Measurements from ENCODE around the gene COLEC11. TPM values are rescaled to one million over a fixed set of nuclear protein-coding genes. Genes with fewer than 3 reads are reported as not detected.

The COLEC11 gene
- polyA plus RNA-seq, 2 of the 4 experiments (the other 2 are of a cell fraction) = 0.30 to 0.97 TPM

DNA sequence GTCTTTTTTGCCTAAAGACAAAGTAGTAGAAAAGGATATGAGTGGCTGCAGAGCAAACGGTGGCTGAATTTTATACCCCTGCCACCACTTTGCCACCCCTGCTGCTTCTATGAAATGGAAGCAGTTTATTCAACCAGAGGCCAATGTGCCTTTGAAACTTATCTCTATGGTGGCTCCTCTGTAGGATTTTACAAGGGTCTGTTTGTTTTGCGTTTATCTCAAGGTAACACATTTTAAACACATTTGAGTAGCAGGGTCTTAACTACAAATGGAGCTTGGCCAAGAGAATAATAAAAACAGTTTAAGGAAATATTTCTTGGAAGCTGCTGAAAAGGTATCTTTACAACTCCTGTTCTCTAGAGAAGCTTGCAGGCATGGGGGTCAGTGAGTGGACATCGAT, 69.2 kb downstream of the COLEC11 start:
- 24% methylated on average over 3 of the region's 3 CpGs for WGBS (ENCODE audit: missing lambda C conversion rate)
- no peaks in the 10 kb centered on the region for H3K9me3 ChIP-seq
- DNase-seq (ENCODE audit: low read depth in 1 of 2, low spot score in 1 of 2) = no peak
- no peak overlapping the region for H3K4me2 ChIP-seq
- ATAC-seq = no peak
- CTCF ChIA-PET = interaction anchor here (1.6 kb wide), 1 partner anchor 13 kb away, joined by 6 read pairs; no protein-coding TSS in a partner anchor
- no peak overlapping the region for H3K4me3 ChIP-seq
- no peak overlapping the region for H3K27ac ChIP-seq
- peaks cover 8% of the 10 kb centered on the region; the same call in 2 of the 3 replicates for H3K4me1 ChIP-seq
- no peak for TF ChIP-seq KDM1A (IDR thresholded peaks at IDR 0.05; ENCODE audit: low read depth)
- no peak for TF ChIP-seq ZFP36 (IDR thresholded peaks at IDR 0.05; ENCODE audit: borderline replicate concordance, partially characterized antibody)
- no peak for TF ChIP-seq TP53 (CRISPR knock-in tag; IDR thresholded peaks at IDR 0.05)
- no peak for TF ChIP-seq FOXS1 (CRISPR knock-in tag; IDR thresholded peaks at IDR 0.05)
- TF ChIP-seq, protein P1, sequence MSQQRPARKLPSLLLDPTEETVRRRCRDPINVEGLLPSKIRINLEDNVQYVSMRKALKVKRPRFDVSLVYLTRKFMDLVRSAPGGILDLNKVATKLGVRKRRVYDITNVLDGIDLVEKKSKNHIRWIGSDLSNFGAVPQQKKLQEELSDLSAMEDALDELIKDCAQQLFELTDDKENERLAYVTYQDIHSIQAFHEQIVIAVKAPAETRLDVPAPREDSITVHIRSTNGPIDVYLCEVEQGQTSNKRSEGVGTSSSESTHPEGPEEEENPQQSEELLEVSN (IDR thresholded peaks at IDR 0.05; ENCODE audit: borderline replicate concordance, low read depth) = no peak
- no peak for FAIRE-seq
- POLR2A ChIA-PET = no interaction called here

DNA sequence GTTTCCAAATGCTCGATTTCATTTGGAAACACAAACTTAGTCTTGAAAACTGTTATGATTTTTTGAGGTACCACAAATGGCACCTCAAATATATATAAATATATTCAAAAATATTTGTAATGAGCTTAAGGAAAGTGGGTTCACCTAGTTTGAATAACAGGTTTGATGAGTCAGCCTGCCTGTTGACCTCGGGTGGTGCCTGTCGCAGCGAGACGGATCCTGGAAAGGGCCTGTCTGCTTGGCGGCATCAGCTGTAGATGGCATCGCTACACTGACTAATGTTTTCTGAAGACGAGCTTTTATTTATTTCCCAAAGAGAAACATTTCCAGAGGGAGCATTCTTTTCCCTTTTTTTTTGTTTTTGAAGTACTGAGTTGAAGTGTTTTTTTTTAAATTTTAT, 70.0 kb downstream of the COLEC11 start:
- CTCF ChIA-PET = interaction anchor here (1.6 kb wide), 1 partner anchor 14 kb away, joined by 6 read pairs; no protein-coding TSS in a partner anchor
- ATAC-seq = no peak

DNA sequence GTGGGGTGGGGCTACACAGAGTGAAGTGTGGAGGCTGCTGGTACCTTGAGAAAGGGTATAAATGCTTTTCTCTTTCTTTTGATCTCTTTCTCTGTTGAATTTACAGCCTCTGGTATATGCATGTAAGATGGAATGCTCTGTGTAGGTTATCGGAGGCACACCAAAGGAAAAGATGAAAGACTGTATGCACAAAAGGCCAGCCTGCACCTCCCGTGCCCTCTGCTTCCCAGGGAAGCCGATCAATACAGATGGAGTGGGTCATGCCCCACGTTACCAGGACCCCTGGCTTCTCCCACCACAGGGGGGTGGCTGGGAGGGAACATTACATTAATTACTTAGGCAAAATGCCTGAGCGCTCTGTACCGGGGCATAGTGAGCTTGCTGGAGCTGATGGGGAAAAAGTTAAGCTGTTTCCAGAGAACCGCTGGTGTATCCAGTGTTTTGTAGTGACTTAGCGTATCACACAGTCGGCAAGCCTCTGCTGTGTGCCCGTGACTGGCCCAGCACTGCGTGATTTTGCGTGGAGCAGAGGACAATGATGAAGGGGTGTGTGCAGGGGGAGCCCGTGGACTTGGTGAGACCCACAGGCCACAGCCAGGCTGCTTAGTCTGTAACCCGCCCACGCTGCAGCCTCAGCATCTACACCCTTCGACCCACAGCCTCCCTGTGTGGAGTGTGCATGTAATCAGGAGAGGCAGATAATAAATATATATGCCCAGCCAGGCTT, 71.1 kb downstream of the COLEC11 start:
- CTCF ChIA-PET = interaction anchor here (1.4 to 2.7 kb wide), 3 partner anchors 8 to 26 kb away, joined by 5 to 11 read pairs (median 6); no protein-coding TSS in a partner anchor
- FAIRE-seq = no peak
- POLR2A ChIA-PET = no interaction called here
- no peak overlapping the region for H3K4me3 ChIP-seq
- H3K4me1 ChIP-seq = no peaks in the 10 kb centered on the region; the same call in 2 of the 3 replicates
- no peak overlapping the region for H3K27ac ChIP-seq
- WGBS (ENCODE audit: missing lambda C conversion rate) = 62% methylated on average over 16 of the region's 16 CpGs
- ATAC-seq = no peak
- no peak overlapping the region for H3K4me2 ChIP-seq
- DNase-seq (ENCODE audit: low read depth in 1 of 2, low spot score in 1 of 2) = no peak
- H3K9me3 ChIP-seq = no peaks in the 10 kb centered on the region
- no peak for TF ChIP-seq CEBPB (IDR thresholded peaks at IDR 0.05)
- TF ChIP-seq BHLHE40 (IDR thresholded peaks at IDR 0.05; ENCODE audit: low read depth, low read length) = no peak
- TF ChIP-seq ZNF302 (CRISPR knock-in tag; IDR thresholded peaks at IDR 0.05) = no peak
- TF ChIP-seq HOXB13 (CRISPR knock-in tag; IDR thresholded peaks at IDR 0.05; ENCODE audit: low read depth) = no peak
- TF ChIP-seq, protein P2, sequence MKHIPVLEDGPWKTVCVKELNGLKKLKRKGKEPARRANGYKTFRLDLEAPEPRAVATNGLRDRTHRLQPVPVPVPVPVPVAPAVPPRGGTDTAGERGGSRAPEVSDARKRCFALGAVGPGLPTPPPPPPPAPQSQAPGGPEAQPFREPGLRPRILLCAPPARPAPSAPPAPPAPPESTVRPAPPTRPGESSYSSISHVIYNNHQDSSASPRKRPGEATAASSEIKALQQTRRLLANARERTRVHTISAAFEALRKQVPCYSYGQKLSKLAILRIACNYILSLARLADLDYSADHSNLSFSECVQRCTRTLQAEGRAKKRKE (CRISPR knock-in tag; IDR thresholded peaks at IDR 0.05; ENCODE audit: low read depth) = no peak
- no peak for TF ChIP-seq FOXS1 (CRISPR knock-in tag; IDR thresholded peaks at IDR 0.05)
- TF ChIP-seq, protein P3, sequence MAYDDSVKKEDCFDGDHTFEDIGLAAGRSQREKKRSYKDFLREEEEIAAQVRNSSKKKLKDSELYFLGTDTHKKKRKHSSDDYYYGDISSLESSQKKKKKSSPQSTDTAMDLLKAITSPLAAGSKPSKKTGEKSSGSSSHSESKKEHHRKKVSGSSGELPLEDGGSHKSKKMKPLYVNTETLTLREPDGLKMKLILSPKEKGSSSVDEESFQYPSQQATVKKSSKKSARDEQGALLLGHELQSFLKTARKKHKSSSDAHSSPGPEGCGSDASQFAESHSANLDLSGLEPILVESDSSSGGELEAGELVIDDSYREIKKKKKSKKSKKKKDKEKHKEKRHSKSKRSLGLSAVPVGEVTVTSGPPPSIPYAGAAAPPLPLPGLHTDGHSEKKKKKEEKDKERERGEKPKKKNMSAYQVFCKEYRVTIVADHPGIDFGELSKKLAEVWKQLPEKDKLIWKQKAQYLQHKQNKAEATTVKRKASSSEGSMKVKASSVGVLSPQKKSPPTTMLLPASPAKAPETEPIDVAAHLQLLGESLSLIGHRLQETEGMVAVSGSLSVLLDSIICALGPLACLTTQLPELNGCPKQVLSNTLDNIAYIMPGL (CRISPR knock-in tag; IDR thresholded peaks at IDR 0.05; ENCODE audit: borderline replicate concordance) = no peak
- no peak for TF ChIP-seq SMC3 (IDR thresholded peaks at IDR 0.05)
- TF ChIP-seq NR3C1 (IDR thresholded peaks at IDR 0.05) = no peak
- no peak for TF ChIP-seq POLR2A (IDR thresholded peaks at IDR 0.05; ENCODE audit: low read length)
- no peak for TF ChIP-seq POLR2AphosphoS2 (conservative IDR thresholded peaks at IDR 0.05; ENCODE audit: low read length)
- TF ChIP-seq MAFK (IDR thresholded peaks at IDR 0.05; ENCODE audit: partially characterized antibody) = no peak
- TF ChIP-seq, protein P4, sequence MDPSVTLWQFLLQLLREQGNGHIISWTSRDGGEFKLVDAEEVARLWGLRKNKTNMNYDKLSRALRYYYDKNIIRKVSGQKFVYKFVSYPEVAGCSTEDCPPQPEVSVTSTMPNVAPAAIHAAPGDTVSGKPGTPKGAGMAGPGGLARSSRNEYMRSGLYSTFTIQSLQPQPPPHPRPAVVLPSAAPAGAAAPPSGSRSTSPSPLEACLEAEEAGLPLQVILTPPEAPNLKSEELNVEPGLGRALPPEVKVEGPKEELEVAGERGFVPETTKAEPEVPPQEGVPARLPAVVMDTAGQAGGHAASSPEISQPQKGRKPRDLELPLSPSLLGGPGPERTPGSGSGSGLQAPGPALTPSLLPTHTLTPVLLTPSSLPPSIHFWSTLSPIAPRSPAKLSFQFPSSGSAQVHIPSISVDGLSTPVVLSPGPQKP (IDR thresholded peaks at IDR 0.05; ENCODE audit: low read depth, low read length) = no peak
- TF ChIP-seq NFE2L2 (conservative IDR thresholded peaks at IDR 0.05; ENCODE audit: low read length) = no peak
- TF ChIP-seq RCOR1 (IDR thresholded peaks at IDR 0.05; ENCODE audit: low read depth, low read length) = no peak
- no peak for TF ChIP-seq HOXA7 (CRISPR knock-in tag; IDR thresholded peaks at IDR 0.05)
- no peak for TF ChIP-seq ESRRA (IDR thresholded peaks at IDR 0.05; ENCODE audit: borderline replicate concordance, low read length)

More for the DNA sequence above, 70.0 kb downstream of the COLEC11 start:
- Histone ChIP-seq H3K27ac (no peak overlapping the region), H3K4me1 (peaks cover 8% of the 10 kb centered on the region; the same call in 2 of the 3 replicates), H3K9me3 (no peaks in the 10 kb centered on the region), H3K4me3 (no peak overlapping the region), H3K4me2 (no peak overlapping the region)
- WGBS (ENCODE audit: missing lambda C conversion rate) = 60% methylated on average over 8 of the region's 8 CpGs
- DNase-seq (ENCODE audit: low read depth in 1 of 2, low spot score in 1 of 2) = no peak
- no peak for FAIRE-seq
- POLR2A ChIA-PET = no interaction called here
- no peak for TF ChIP-seq HEYL (CRISPR knock-in tag; IDR thresholded peaks at IDR 0.05)
- TF ChIP-seq, protein P5, sequence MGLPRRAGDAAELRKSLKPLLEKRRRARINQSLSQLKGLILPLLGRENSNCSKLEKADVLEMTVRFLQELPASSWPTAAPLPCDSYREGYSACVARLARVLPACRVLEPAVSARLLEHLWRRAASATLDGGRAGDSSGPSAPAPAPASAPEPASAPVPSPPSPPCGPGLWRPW (IDR thresholded peaks at IDR 0.05) = no peak
- no peak for TF ChIP-seq MAZ (IDR thresholded peaks at IDR 0.05; ENCODE audit: borderline replicate concordance, low read depth, low read length)
- TF ChIP-seq EHF (CRISPR knock-in tag; IDR thresholded peaks at IDR 0.05) = no peak
- TF ChIP-seq CBX2 (IDR thresholded peaks at IDR 0.05; ENCODE audit: borderline replicate concordance, low read depth) = no peak
- no peak for TF ChIP-seq KDM5A (IDR thresholded peaks at IDR 0.05)
- TF ChIP-seq MYC (IDR thresholded peaks at IDR 0.05; ENCODE audit: borderline replicate concordance, low read length) = no peak
- TF ChIP-seq ZSCAN20 (CRISPR knock-in tag; IDR thresholded peaks at IDR 0.05) = no peak
- no peak for TF ChIP-seq EHMT2 (IDR thresholded peaks at IDR 0.05; ENCODE audit: low read depth)
- TF ChIP-seq CEBPB (IDR thresholded peaks at IDR 0.05) = no peak
- TF ChIP-seq, protein P6, sequence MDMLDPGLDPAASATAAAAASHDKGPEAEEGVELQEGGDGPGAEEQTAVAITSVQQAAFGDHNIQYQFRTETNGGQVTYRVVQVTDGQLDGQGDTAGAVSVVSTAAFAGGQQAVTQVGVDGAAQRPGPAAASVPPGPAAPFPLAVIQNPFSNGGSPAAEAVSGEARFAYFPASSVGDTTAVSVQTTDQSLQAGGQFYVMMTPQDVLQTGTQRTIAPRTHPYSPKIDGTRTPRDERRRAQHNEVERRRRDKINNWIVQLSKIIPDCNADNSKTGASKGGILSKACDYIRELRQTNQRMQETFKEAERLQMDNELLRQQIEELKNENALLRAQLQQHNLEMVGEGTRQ (IDR thresholded peaks at IDR 0.05) = no peak
- no peak for TF ChIP-seq ZC3H11A (IDR thresholded peaks at IDR 0.05)
- no peak for TF ChIP-seq ZNF302 (CRISPR knock-in tag; IDR thresholded peaks at IDR 0.05)
- no peak for TF ChIP-seq HOXA7 (CRISPR knock-in tag; IDR thresholded peaks at IDR 0.05)
- TF ChIP-seq SREBF2 (IDR thresholded peaks at IDR 0.05) = no peak
